Activated T-cell treated with anti-CD3 and anti-CD28 coated beads, Interleukin-2, amount 50 U/mL, for 4 hours (primary cell): ENCODE results near the gene MAP3K3. TPM values are rescaled to one million over a fixed set of nuclear protein-coding genes. Genes with fewer than 3 reads are reported as not detected.

Experiments
- ATAC-seq, 2 donors: fragments of 200-7000 bp; cut with Tn5 transposase; one replicate each; pipeline ENCODE4 v1.10.0; 2021
- DNase-seq: peaks from one replicate; pipeline ENCODE4 v3.0.0-alpha.2; 2020
- H3K27me3 Mint-ChIP-seq: one replicate; pipeline ENCODE4 v1.8.0; 2021; ENCODE audit warnings: low read depth, mixed read lengths
- H3K36me3 Mint-ChIP-seq: one replicate; pipeline ENCODE4 v1.8.0; 2022; ENCODE audit warnings: mixed read lengths; ENCODE audit not compliant: insufficient read depth
- H3K4me1 Mint-ChIP-seq: one replicate; pipeline ENCODE4 v1.8.0; 2021; ENCODE audit warnings: low read depth, mixed read lengths
- H3K4me3 Mint-ChIP-seq: one replicate; pipeline ENCODE4 v1.8.0; 2021; ENCODE audit warnings: mild to moderate bottlenecking, moderate library complexity, mixed read lengths
- H3K9me3 Mint-ChIP-seq: one replicate; pipeline ENCODE4 v1.8.0; 2021; ENCODE audit warnings: mixed read lengths
- total RNA-seq, 3 donors: library from RNA; stranded (reverse); gene quantifications; one replicate each; pipeline ENCODE4 v1.2.1, GENCODE V29; 2021

Gene MAP3K3
- total RNA-seq, 3 donors from 2014 or later, result 17.9 to 21.6 (median 17.9) TPM

- Mint-ChIP-seq H3K9me3 (no peaks in the 10 kb centered on the region), H3K27me3 (no peaks in the 10 kb centered on the region), H3K4me1 (peaks cover 23% of the 10 kb centered on the region), H3K36me3 (peaks cover 23% of the 10 kb centered on the region), H3K4me3 (no peak overlapping the region)
- DNase-seq (no peak), ATAC-seq (no peak)
Observed at GRCh38 chr17:63633742-63634141, 11.5 kb downstream of the MAP3K3 start.

GRCh38 chr17:63634163-63634562, 11.9 kb downstream of the MAP3K3 start:
- DNase-seq (no peak), ATAC-seq (no peak)
- Mint-ChIP-seq H3K36me3 (peaks cover 25% of the 10 kb centered on the region), H3K4me3 (no peak overlapping the region), H3K4me1 (peaks cover 27% of the 10 kb centered on the region), H3K9me3 (no peaks in the 10 kb centered on the region), H3K27me3 (no peaks in the 10 kb centered on the region)

- peaks cover 27% of the 10 kb centered on the region for H3K4me1 Mint-ChIP-seq
- peaks cover 28% of the 10 kb centered on the region for H3K36me3 Mint-ChIP-seq
- ATAC-seq, result no peak
- H3K4me3 Mint-ChIP-seq, result no peak overlapping the region
- no peaks in the 10 kb centered on the region for H3K9me3 Mint-ChIP-seq
- no peaks in the 10 kb centered on the region for H3K27me3 Mint-ChIP-seq
- no peak for DNase-seq
Observed at GRCh38 chr17:63634816-63635215, 12.6 kb downstream of the MAP3K3 start.

DNA sequence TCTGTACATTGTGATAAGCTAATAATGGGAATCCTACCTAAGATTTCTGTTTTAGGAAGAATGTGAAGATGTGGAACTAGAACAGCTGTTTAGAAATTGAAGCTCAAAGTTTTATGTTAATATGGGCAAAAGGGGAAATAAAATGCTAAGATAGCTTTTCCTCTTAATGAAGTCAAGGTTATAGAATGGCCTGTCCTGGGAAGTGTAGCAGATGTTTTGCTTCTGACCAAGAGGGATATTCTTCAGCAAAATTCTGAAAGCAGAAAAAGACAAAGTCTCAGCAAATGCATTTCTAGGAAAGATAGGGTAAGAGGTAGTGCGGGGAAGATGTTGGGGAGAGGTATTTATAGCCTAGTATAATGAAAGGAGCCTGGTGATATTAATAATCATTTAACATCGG, 13.1 kb downstream of the MAP3K3 start:
- Mint-ChIP-seq H3K4me3 (no peak overlapping the region), H3K4me1 (peaks cover 26% of the 10 kb centered on the region)
- no peak for DNase-seq

GRCh38 chr17:63635787-63636186, 13.6 kb downstream of the MAP3K3 start:
- H3K9me3 Mint-ChIP-seq, result no peaks in the 10 kb centered on the region
- no peaks in the 10 kb centered on the region for H3K27me3 Mint-ChIP-seq
- DNase-seq (no peak), ATAC-seq (no peak)
- peaks cover 28% of the 10 kb centered on the region for H3K36me3 Mint-ChIP-seq
- H3K4me3 Mint-ChIP-seq, result no peak overlapping the region
- H3K4me1 Mint-ChIP-seq, result peaks cover 24% of the 10 kb centered on the region

More for the DNA sequence above, 13.1 kb downstream of the MAP3K3 start:
- peaks cover 28% of the 10 kb centered on the region for H3K36me3 Mint-ChIP-seq
- H3K9me3 Mint-ChIP-seq, result no peaks in the 10 kb centered on the region
- no peaks in the 10 kb centered on the region for H3K27me3 Mint-ChIP-seq
- no peak for ATAC-seq

GRCh38 chr17:63639125-63639524, 16.9 kb downstream of the MAP3K3 start:
- DNase-seq, result no peak
- H3K36me3 Mint-ChIP-seq, result peaks cover 25% of the 10 kb centered on the region
- ATAC-seq, result no peak
- no peaks in the 10 kb centered on the region for H3K9me3 Mint-ChIP-seq
- peaks cover 13% of the 10 kb centered on the region for H3K4me1 Mint-ChIP-seq
- no peaks in the 10 kb centered on the region for H3K27me3 Mint-ChIP-seq
- H3K4me3 Mint-ChIP-seq, result no peak overlapping the region

DNA sequence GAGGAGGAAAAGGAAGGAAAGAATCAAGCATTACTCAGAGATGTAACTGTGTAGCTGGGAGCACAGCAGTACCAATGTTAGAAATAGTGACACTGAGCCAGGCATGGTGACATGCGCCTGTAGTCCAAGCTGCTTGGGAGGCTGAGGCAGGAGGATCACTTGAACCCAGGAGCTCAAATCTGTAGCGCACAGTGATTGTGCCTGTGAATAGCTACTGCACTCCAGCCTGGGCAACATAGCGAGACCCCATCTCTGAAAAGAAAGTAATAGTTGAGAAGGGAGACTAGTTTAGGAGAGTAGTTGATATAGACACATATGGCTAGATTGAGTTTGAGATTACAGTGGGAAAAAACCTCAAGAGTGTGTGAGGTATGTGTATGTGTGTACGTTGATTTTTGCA, 17.8 kb downstream of the MAP3K3 start:
- Mint-ChIP-seq H3K27me3 (no peaks in the 10 kb centered on the region), H3K4me3 (no peak overlapping the region), H3K4me1 (peaks cover 13% of the 10 kb centered on the region), H3K9me3 (no peaks in the 10 kb centered on the region), H3K36me3 (peaks cover 27% of the 10 kb centered on the region)
- ATAC-seq (no peak), DNase-seq (no peak)

DNA sequence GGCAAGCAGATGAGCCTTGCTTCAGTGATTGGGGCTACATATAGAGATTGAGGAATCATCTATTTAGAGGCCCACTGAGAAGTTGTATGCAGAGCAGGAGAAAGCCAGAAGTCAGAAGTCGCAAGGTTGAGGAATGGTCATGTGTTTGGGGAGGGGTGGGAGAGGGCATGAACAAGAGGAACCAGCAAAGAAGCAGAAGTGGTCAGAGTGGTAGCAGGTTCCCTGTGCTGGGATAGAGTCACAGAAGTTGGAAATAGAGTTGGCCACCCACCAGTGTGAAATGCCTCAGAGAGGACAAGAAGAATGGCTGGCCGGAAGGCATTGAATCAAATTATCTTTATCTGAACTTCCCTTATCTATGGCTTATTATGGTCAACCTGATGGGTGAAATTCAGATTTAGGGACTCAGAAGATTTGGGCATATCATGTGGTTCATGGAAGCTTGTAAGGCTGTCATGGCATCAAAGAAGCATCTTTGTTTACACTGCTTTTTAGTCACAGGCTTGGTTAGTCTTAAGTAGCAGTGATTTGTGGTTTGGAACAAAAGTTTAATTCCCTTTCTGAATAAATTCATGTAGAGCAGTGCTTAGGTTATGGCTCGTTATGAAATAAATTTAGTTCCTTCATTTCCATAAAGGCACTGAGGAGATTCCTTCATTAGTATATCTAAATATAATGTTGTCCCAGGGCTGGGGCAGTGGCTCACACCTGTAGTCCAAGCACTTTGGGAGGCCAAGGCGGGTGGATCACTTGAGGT, 19.7 kb downstream of the MAP3K3 start:
- Mint-ChIP-seq H3K4me3 (no peak overlapping the region), H3K27me3 (no peaks in the 10 kb centered on the region), H3K4me1 (peaks cover 23% of the 10 kb centered on the region), H3K9me3 (no peaks in the 10 kb centered on the region), H3K36me3 (peaks cover 24% of the 10 kb centered on the region)
- DNase-seq, result no peak
- no peak for ATAC-seq

DNA sequence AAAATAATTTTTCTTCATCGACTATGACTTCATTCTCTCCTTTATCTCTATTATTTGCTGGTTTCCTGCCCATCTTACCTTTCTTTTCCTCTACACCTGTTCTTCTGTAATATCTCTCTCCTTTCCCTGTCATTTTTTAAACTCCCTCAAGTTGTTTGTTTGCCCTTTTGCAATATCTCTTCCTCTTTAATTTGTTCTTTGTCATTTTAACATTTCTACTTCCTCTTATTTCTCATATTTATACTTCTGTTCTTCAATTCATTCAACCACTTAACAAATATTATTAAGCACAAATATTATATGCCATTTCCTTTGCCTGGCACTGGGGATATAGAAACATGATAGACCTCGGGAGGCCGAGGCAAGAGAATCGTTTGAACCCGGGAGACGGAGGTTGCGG, 22.6 kb downstream of the MAP3K3 start:
- Mint-ChIP-seq H3K9me3 (no peaks in the 10 kb centered on the region), H3K36me3 (peaks cover 21% of the 10 kb centered on the region), H3K27me3 (no peaks in the 10 kb centered on the region), H3K4me1 (peaks cover 19% of the 10 kb centered on the region), H3K4me3 (no peak overlapping the region)
- ATAC-seq (no peak), DNase-seq (no peak)

GRCh38 chr17:63645775-63646487, 23.7 kb downstream of the MAP3K3 start:
- Mint-ChIP-seq H3K4me3 (no peak overlapping the region), H3K36me3 (peaks cover 24% of the 10 kb centered on the region), H3K9me3 (no peaks in the 10 kb centered on the region), H3K27me3 (no peaks in the 10 kb centered on the region), H3K4me1 (peaks cover 21% of the 10 kb centered on the region)
- no peak for DNase-seq
- ATAC-seq, result no peak

- H3K36me3 Mint-ChIP-seq, result peaks cover 24% of the 10 kb centered on the region
- no peak overlapping the region for H3K4me3 Mint-ChIP-seq
- H3K27me3 Mint-ChIP-seq, result no peaks in the 10 kb centered on the region
- no peaks in the 10 kb centered on the region for H3K9me3 Mint-ChIP-seq
- no peak for ATAC-seq
- DNase-seq, result no peak
- H3K4me1 Mint-ChIP-seq, result peaks cover 21% of the 10 kb centered on the region
Observed at GRCh38 chr17:63646488-63646806, 24.2 kb downstream of the MAP3K3 start.

DNA sequence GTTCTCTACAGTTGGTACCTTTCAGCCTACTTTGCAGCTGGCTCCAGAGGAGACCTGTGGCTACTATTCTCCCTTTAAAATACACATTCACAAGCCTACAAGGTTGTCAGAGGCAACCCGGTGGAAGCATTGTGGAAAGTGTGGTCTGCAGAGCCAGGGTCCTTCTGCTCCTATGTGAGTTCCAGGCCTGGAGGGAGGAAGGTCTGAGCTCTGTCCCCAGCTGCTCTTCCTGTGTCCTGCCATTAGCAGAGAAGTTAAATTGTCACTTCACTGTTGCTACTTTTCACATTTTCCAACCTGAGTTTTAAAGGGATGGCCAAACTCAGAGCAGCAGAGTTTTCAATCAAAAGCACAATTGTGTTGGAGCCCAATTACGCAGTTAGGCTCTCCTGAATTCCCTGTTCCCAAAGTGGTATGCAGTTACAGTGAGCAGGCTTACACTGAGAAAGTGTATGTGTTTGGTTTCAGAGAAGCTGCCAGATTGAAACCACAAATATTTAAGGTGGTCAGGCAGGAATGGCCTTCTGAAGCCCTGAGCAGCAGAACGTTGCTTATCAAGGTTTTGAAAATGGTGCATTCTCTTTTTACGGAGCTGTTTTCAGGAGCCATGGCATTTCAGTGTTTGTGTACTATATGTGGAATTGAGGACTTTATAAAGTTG, 25.0 kb downstream of the MAP3K3 start:
- Mint-ChIP-seq H3K4me1 (peaks cover 21% of the 10 kb centered on the region), H3K9me3 (no peaks in the 10 kb centered on the region), H3K27me3 (no peaks in the 10 kb centered on the region), H3K4me3 (no peak overlapping the region), H3K36me3 (peaks cover 28% of the 10 kb centered on the region)
- no peak for DNase-seq
- no peak for ATAC-seq

DNA sequence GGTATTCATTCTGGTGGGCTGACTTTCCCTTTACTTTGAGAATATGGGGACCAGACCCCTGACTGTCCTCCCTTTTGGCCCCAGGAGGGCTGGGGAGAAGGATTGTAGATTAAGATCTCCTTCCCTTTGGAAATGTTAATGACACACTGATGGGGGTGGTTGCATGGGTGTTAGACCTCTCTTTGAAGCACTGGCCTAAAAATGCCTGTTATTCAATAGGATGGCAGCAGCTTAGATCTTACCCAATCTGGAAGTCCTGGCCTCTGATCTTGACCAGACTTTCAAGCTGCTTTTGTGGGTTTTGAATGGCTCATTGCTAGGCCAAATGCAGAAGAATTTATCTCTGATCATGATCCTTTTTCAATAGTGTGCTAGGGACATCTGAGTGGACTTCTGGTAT, 25.7 kb downstream of the MAP3K3 start:
- H3K4me3 Mint-ChIP-seq, result no peak overlapping the region
- peaks cover 21% of the 10 kb centered on the region for H3K4me1 Mint-ChIP-seq
- H3K9me3 Mint-ChIP-seq, result no peaks in the 10 kb centered on the region
- peaks cover 34% of the 10 kb centered on the region for H3K36me3 Mint-ChIP-seq
- H3K27me3 Mint-ChIP-seq, result no peaks in the 10 kb centered on the region
- DNase-seq (no peak), ATAC-seq (no peak)

- H3K4me1 Mint-ChIP-seq, result peaks cover 18% of the 10 kb centered on the region
- H3K4me3 Mint-ChIP-seq, result no peak overlapping the region
- ATAC-seq, result no peak
- no peaks in the 10 kb centered on the region for H3K27me3 Mint-ChIP-seq
- no peak for DNase-seq
- H3K9me3 Mint-ChIP-seq, result no peaks in the 10 kb centered on the region
- peaks cover 38% of the 10 kb centered on the region for H3K36me3 Mint-ChIP-seq
Observed at GRCh38 chr17:63649813-63650212, 27.6 kb downstream of the MAP3K3 start.

- H3K36me3 Mint-ChIP-seq, result peaks cover 26% of the 10 kb centered on the region
- peaks cover 8% of the 10 kb centered on the region for H3K4me1 Mint-ChIP-seq
- no peak for ATAC-seq
- no peaks in the 10 kb centered on the region for H3K27me3 Mint-ChIP-seq
- H3K9me3 Mint-ChIP-seq, result no peaks in the 10 kb centered on the region
- no peak overlapping the region for H3K4me3 Mint-ChIP-seq
- no peak for DNase-seq
Observed at GRCh38 chr17:63652106-63652505, 29.9 kb downstream of the MAP3K3 start.
